HEK293T (cell line): Measurements from ENCODE around the gene LRRC1.

Source experiments
- ARNT ChIP-seq: fragments of 450-650 bp; IDR thresholded peaks from 2 replicates; pipeline ENCODE4 v1.6.1; 2017; ENCODE audit warnings: mild to moderate bottlenecking
- ELF4 ChIP-seq: fragments of 450-650 bp; IDR thresholded peaks from 2 replicates; pipeline ENCODE4 v1.6.1; 2017; ENCODE audit warnings: antibody characterized with exemption
- SP1 ChIP-seq: fragments of 450-650 bp; IDR thresholded peaks from 2 replicates; pipeline ENCODE4 v1.6.1; 2017
- TARDBP ChIP-seq: fragments of 450-650 bp; IDR thresholded peaks from 2 replicates; pipeline ENCODE4 v1.6.1; 2016
- ZNF384 ChIP-seq: fragments of 450-650 bp; IDR thresholded peaks from 2 replicates; pipeline ENCODE4 v1.6.1; 2016

- no peak for TF ChIP-seq TARDBP
- no peak for TF ChIP-seq SP1
- no peak for TF ChIP-seq ZNF384
- no peak for TF ChIP-seq ELF4
- TF ChIP-seq ARNT = no peak
Measured at GRCh38 chr6:53746442-53747103, 48.2 kb upstream of the LRRC1 start.
